Right kidney (tissue), 1 donor: ENCODE results near the gene AAGAB.
"Not testable (repeated sequence)": the region's sequence is repeated elsewhere in the genome, so short reads cannot be mapped to it uniquely, and the experiment has no call there.

Experiments
- DNase-seq: peaks from one replicate; pipeline ENCODE4 v3.0.0-alpha.2; 2016

AAGAB gene

DNA sequence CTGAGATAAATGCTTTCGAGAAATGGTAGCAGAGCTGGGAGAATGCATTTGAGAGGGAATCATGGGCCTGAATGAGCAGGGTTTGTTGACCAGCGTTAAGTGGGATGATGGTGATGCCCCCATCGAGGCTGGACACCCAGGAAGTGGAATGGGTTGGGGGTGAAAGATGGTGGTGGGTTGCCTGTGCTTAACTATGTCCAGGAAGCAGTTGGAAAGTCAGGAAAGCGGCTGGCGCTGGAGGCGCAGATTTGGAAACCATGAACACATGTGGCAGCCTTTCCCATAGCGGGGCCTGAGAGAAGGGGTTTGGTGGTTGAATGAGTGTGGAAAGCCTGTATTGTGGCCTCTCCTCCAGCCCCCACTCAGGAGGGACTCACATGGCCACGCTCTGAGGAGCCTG, 80.7 kb downstream of the AAGAB start:
- no peak for DNase-seq

DNA sequence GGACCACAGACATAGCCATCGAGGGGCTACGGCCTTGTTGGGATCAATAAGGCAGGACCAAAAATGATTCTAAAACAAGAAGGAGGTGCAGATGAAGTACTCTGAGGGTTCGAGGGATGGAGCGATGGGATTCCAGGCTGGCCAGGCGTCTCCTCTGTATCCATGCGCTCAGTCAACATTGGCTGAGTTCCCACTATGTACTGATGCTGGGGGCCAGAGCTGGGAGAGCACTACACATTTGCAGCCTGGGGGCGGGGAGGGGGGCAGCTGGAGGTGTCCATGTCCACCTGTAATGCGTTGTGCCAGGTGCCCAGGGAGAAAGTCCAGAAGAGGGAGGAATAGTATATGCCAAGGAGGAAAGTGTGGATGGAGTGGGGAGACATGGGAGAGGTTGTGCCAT, 81.5 kb downstream of the AAGAB start:
- no peak for DNase-seq

DNA sequence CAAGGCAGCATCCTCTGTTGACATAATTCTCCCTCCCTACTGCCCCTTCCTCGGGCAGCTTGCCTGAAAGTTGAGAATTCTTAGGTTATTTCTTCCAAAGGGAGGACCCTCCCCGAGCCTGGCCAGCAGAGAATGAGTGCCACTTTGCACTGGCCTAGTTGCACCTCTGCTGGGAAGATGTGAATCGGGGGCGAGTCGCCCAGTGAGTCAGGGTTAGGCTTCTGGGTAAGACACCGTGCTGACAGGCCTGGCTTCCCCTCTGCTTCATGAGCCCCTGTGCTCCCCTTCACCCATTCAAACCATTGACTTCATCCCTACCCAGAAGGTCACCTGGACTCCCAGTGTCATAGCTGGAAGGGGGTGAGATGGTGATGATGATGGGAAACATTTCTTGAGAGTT, 82.3 kb downstream of the AAGAB start:
- no peak for DNase-seq

DNA sequence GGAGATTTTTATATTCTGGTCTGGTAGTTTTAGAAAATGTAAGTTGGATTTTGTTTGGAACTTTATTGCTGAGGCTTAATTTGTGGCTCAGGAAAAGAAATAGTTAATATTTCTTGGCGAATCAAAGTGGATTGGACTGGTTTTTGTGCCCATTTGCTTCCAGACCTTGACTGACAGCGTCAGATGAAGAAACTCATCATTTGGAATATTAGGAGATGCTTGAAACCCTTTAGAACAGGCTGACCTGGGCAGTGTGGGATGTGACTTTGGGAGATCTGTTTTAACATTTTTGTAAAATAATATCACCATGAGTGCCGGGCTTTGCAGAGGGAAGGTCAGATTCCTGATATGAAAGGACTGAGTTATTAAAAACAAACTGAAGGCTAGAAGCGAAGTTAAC, 83.0 kb downstream of the AAGAB start:
- DNase-seq = no peak

DNA sequence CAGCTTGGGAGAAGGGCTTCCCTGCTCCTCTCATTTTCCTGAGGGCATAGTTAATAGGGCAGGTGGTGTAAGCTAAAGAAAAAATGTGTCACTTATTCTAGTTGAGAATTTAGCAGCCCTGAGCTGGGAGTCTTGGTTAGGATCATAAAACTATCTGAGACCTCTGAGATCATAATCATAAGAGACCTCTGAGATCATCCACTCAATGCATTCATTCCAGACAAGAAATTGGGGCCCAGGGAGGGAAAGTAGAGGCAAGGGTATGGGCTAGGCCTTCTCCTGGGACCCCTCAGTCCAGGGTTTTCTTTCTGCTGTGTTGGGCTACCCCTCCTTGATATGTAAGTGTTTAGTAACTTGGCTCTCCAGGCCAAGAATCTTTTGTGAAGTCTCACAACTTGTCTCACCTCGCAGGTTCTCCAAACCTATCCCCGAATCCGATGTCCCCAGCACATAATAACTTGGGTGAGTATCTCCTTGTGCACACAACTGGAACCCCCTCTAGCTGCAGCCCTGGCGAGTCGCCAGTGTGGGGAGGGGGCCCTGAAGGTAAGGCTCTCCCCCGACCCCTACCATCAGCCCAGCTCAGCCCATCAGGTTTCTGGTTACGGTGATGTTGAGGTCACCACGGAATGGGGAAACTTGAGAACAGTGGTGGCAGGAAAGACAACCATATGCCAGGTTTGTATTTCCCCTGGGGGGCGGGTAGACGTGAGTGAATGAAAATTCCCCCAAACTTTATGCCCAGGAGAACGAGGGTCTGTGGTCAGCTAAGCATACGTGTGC, 84.1 kb downstream of the AAGAB start:
- DNase-seq = no peak

DNA sequence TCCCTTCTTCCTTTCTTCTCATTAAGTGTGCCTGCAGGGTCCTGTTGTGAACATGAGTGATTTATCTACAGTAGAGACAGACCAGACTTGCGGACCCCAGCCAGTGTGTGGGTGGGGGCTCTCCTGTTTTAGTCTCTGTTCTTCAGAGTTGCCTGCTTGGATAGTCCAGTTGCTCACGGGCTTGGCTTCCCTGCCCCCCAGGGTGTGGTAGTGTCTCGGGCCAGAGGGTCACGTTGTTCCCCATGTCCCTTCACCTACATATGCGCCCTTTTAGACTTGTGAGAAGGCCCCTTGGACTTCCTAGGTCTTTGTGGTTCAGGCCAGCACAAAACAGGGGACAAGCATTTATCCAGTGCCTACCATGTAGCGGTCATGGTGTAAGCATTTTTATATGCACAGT, 85.8 kb downstream of the AAGAB start:
- no peak for DNase-seq

DNA sequence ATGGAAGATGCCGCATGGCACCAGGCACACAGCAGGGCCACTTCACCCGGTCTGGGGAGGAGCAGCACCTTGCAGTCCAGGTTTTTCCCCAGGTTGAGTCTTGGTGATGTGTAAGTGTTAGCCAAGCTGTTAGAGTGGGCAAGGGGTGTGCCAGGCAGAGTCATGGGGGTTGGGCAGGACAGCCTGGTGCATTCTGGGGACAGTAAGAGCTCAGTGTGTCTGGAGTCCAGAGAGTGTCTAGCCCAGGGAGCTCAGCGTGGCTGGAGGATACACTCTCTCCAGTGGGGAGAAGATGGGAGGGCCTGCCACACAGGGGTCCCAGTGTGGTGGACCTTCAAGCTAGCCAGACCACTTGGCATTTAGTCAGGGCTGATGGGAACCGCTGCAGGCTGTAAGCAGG, 87.4 kb downstream of the AAGAB start:
- DNase-seq = no peak

DNA sequence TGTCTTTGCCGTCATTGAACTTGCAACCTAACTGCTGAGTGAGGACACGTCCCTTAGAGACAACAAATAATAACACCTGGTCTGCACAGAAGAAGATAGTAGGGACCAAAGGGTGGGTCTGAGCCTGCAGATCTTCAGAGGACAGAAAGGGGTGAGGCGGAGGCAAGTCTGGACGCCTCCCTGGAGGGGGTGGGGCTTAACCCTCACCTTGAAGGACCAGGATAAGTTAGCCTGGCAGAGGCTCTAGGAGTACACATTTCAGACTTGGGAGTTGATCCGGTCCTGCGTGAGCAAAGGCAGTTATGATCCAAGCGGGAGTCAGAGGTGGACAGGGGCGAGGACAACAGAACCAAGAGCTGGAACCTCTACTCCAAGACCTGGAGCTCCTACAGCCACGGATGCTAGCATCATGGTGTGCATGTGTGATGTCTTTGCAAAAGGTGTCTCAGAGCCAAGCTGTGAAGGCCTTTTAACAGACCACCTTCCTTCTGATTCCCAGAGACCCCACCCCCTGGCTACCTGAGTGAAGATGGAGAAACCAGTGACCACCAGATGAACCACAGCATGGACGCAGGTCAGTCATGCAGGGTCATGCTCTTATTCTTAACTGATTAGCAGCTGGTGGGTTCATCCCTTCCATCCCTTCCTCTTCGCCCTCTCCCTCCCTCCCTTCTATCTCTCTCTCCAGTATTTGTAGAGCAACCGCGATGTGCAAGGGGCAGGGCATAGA, 88.0 kb downstream of the AAGAB start:
- no peak for DNase-seq

DNA sequence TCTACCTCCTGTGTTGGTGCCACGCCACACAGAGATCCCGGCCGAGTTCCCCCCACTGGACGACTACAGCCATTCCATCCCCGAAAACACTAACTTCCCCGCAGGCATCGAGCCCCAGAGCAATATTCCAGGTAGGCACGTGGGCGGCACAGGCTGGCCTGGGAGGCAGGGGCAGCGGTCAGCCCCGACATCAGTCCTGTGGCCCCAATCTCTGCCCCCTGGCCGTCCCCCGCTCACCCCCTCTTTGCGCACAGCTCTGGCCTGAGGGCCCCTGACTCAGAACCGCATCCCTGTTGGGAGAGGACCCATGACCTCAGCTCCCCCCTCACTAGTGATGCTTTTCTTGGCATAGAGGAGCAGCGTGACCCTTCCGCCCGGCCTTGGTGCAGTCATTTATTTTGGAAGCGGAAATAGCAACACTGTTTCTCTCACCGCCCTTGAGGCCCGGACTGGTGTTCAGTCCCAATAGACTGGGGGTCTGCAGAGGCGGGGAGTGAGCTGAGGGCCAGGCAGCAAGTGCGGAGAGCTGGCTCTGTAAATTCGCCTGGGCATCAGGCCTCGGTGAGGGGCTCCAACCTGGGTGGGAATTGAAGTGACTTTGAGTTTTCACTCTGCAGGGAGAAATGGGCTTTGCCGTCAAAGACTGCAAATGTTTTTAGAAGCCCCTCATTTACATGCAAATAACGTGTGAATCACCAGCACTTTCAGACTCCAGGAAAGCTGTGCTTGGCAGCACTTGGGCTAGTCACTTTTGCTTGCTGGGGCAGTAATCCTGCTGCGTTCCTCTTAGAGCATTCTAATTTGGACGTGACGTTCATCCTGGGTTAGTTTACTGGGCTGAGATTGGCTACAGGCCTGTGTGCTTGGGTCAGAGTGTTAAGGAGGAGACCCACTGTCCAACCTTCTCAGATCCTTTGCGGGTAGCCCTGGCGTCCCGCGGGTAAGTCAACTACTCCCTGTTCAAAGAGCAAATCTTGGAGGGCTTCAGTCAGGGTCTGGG, 88.9 kb downstream of the AAGAB start:
- no peak for DNase-seq

DNA sequence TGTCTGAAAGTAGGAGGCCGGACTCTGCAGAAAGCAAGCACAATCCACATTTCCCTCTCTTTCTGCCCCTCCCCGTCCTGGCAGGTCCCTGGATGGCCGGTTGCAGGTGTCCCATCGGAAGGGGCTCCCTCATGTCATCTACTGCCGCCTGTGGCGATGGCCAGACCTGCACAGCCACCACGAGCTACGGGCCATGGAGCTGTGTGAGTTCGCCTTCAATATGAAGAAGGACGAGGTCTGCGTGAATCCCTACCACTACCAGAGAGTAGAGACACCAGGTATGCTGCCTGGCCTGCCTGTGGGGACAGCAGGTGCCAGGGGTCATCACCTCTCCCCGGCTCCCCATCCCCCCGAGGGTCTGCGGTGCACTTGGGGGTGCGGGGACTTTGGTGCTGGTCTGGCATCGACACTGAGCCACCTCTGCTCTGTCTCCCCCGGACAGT, 89.6 kb downstream of the AAGAB start:
- DNase-seq = no peak

DNA sequence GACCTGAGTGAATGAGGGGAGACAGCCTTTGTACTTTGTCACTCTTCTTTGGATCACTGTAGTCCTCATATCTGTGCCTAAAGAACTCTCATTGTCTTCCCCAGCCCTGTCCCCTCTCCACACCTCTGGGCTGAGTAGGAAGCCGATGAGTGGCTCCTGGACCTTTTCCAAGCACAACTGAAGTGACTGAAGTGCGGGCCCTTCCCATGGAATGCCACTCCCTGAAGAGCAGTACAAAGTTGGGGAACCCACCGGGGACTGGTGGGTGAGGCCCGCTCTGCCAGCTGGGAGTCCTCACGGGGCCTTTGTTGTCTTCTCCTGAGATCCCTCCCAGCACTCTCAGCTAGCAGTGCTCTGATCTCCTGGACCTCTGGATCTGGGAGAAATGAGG, 90.1 kb downstream of the AAGAB start:
- no peak for DNase-seq

DNA sequence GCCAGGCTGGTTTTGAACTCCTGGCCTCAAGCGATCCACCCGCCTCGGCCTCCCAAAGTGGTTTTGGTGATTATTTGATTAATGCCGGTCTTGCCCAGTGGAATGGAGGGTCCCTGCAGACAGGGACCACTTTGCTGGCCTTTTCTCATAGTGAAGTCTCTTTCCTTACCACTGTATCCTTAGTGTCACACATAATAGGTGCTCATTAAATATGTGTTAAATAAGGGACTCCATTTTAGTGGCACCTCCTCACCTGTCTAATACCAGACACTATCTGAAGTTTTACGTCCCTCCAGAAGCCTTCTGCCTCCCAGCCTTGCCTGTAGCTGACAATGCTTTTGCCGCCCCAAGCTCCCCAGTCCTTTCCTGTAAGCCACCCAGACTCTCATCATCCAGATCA, 91.3 kb downstream of the AAGAB start:
- no peak for DNase-seq

DNA sequence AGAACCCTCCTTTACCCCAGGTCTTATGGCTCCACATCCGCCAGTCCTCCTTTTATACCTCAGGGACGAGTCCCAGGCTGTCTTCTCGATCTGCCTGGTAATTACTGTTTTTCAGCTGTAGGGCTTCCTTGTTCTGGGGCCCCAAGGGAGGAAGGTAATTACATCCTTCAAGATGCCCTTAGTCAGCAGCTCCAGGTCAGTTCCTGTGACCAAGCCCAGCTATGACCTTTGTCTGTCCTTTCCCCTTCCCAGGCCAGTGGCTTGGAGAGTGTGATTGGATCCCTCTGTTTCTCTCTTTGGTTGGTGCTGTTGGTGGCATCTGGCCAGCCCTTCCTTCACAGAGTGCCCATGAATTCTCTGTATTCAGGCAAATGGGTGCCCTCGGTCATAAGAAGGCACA, 92.6 kb downstream of the AAGAB start:
- no peak for DNase-seq

DNA sequence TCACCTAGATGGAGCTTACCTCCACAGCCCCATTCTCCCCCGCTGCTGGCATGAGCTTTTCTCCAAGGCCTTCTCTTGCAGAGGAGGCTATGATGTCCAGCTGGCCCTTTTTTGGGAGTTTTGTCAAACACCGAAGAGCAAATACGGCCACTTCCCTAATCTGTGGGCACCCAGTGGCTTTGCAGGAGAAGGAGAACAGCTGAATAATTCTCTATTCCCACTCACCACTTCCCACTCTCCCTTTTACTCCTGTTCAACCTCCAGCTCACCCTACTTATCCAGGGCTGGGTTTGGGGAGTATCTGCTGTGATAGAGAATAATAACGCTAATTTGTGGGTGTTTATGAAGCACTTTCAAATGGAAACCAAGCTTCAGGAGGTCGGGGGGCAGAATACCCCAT, 93.0 kb downstream of the AAGAB start:
- DNase-seq = no peak

DNA sequence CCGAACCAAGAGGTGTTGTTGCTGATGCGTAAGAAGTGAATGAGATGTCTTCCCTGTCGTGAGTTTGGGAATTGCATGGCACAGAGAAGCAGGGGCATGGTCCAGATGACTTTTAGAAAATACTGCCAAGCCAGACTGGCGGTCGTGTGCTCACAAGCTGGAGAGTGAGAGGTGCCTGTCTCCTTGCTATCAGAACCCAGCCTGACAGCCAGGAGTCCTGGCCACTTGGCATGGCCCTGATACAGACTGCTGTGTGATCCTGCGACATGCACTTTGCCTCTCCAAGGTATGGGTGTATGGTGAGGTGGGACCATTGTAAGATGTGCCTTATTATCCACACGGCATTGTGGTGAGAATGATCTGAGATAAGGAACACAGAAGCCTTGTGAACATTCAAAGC, 96.1 kb downstream of the AAGAB start:
- no peak for DNase-seq

DNA sequence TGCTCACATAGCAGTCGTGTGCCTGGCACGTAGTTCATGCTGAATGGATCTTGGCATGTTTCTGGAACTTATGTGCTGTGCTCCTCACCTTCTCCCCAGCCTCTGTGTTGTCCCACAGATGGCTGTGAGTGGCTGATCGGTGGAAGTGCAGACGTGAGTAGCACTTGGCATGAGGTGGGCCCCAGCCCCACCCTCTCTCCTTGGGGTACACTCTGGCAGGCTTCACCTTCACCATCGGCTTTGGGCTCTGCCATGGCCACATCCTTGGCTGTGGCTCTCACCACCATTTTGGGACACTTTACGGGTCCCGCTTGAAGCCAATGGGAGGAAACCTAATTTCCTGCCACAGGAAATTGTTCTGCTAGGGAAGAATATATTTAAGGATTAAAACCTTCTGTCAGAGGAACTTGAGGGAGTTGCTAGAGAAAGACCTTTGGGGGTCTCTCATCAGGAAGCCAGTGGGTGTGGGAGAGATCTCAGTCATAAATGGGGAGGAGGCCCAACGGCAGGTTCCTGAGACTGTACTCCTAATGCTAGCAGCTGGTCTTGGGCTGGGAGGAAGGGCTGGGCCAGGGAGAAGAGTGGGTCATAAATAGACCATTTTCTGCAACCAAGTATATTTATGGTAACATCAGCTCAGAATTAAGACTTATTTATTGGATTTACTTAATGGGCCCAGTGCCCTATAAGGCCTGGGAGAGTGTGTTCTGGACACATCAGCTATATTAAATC, 96.8 kb downstream of the AAGAB start:
- DNase-seq = no peak

DNA sequence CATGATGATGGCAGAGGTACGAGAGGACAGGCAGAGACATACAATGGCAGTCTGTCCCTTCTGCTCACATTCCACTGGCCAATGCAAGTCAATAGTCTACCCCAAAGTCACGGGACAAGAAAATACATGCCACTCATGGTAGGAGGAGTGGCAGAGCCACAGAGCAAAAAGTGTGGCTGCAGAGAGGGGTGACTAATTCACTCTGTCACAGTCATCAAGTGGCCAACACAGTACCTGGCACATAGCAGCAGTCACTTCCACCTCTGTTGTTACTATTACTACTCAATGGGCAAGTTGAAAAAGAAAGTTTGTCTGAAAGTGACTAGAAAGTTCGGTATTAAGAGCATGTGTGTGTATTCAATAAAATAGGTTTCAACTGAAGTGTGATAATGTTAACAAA, 97.6 kb downstream of the AAGAB start:
- DNase-seq = no peak

DNA sequence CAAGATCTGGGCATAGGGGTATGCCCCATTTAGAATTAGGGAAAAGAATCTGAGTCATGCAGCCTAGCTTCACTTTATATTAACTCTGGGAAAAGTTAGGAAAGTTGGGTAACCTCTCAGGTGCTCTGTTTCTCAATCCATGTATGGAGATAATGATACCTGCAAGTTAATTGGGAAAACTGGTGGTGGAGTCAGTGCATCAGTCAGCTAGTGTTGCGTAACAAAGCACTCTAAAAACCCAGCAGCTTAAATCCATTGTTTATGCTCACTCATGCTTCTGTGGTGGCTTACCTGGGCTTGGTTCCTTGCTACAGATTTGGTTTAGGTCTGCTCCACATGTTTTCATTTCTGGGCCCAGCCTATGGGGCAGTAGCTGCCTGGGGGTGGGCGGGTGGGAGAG, 98.0 kb downstream of the AAGAB start:
- no peak for DNase-seq

DNA sequence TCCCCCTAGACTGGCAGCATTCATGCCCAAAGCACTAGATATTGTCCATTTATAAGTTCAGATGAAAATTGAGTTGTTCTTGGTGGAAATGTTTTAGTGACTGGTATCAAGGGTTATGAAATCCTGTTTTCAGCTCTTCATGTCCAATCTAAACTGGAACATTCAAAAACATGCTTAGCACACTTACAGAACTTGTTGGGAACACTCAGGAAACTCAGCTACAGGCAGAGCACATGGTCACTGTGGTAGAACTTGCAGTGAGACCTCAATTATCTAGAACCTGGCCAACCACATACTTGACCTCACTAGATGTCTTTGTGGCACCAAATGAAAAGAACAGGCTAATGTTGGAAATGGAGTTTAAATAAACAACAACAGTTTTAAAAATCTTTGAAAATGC, 100.2 kb downstream of the AAGAB start:
- DNase-seq = no peak

DNA sequence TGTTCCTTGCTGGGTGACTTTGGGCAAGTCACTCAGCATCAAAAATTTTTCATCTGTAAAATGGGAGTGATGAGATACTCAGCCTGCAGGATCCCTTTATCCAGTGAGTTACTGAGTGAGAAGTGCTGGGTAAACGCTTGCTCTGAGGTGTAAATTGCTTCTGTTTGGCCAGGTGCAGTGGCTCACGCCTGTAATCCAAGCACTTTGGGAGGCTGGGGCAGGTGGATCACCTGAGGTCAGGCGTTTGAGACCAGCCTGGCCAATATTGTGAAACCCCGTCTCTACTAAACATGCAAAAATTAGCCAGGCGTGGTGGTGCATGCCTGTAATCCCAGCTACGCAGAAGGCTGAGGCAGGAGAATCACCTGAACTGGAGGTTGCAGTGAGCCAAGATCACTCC, 101.4 kb downstream of the AAGAB start:
- not testable (repeated sequence) for DNase-seq

DNA sequence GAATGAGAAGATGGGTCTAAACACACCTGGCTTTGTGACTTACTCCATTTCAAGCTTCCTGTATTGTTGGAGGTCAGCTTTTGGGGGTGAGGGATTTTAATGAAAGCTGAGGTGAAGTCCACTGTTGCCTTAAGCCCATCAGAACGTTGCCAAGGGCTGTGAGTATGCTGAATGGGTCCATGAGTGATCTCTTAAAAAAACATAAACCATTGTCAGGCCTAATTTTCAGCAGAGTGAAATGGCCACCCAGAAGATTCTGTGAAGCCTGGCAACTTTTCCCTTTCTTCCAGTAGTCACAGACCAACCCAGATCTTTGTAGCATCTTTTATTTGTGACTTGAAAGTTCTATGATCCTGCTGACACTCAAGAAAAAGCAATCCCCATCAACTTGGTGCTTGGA, 102.0 kb downstream of the AAGAB start:
- no peak for DNase-seq
